GM12873 (cell line): ENCODE data around the gene UBAC2.

Source experiments
- CTCF ChIP-seq: IDR thresholded peaks from 2 replicates; pipeline ENCODE4 v1.5.1; 2012; ENCODE audit warnings: low read depth, mild to moderate bottlenecking, moderate library complexity, low read length, control low read depth; ENCODE audit not compliant: insufficient read depth; ENCODE audit errors: missing control alignments

Gene UBAC2

GRCh38 chr13:99295488-99296252 lies 95.0 kb downstream of the UBAC2 start:
- no peak for TF ChIP-seq CTCF

- TF ChIP-seq CTCF = no peak
Measured at GRCh38 chr13:99296398-99296797, 95.7 kb downstream of the UBAC2 start.

GRCh38 chr13:99297331-99297730 lies 96.7 kb downstream of the UBAC2 start:
- no peak for TF ChIP-seq CTCF

- TF ChIP-seq CTCF = no peak
Measured at GRCh38 chr13:99298056-99298455, 97.4 kb downstream of the UBAC2 start.

- TF ChIP-seq CTCF = no peak
Measured at GRCh38 chr13:99299256-99299919, 98.7 kb downstream of the UBAC2 start.

GRCh38 chr13:99299920-99300341 lies 99.3 kb downstream of the UBAC2 start:
- TF ChIP-seq CTCF = no peak

GRCh38 chr13:99301056-99301838 lies 100.6 kb downstream of the UBAC2 start:
- TF ChIP-seq CTCF = no peak
